SK-N-SH (cell line): ENCODE results near the gene DAPP1. TPM values are rescaled to one million over a fixed set of nuclear protein-coding genes. Genes with fewer than 3 reads are reported as not detected.

Experiments
- CTCF ChIA-PET: fragments of 300-600, 350-600 bp; formaldehyde crosslinking; extraction: SDS; loops from one replicate; lab custom pipeline; 2021; lab: Yijun Ruan, JAX
- POLR2A ChIA-PET: fragments of 350-600 bp; sonication (Branson Sonifier 250); formaldehyde crosslinking; extraction: SDS; loops from one replicate; lab custom pipeline; 2020; ENCODE audit warnings: antibody characterized with exemption, inconsistent platforms; lab: Yijun Ruan, JAX
- DNase-seq: peaks from one replicate; pipeline ENCODE4 v3.0.0; 2012
- H2AFZ ChIP-seq: fragments of 200-600 bp; sonication (generic); 2 replicates; pipeline ENCODE4 v1.8.1; 2016; ENCODE audit warnings: antibody characterized with exemption, mild to moderate bottlenecking, low read depth
- H3F3A ChIP-seq: fragments of 200-600 bp; sonication (generic); replicated peaks from 2 replicates; pipeline ENCODE3; 2016; ENCODE audit warnings: antibody characterized with exemption, mild to moderate bottlenecking; ENCODE audit not compliant: insufficient read depth
- H3K27ac ChIP-seq, 2 experiments: fragments of 200-500 bp in 1 of 2; fragments of 200-600 bp in 1 of 2; sonication (Bioruptor generic) in 1 of 2; sonication (generic), shearing (Covaris generic) in 1 of 2; 2 replicates each; pipeline versions ENCODE4 v1.5.1 to v1.6.1; 2014 to 2016; ENCODE audit warnings: low read depth in 2 of 2, inconsistent platforms in 1 of 2, low read length in 1 of 2, mild to moderate bottlenecking in 1 of 2, mixed read lengths in 1 of 2
- H3K27me3 ChIP-seq: fragments of 200-600 bp; sonication (generic), shearing (Covaris generic); 2 replicates; pipeline ENCODE4 v1.6.1; 2016; ENCODE audit warnings: mixed run types; ENCODE audit not compliant: insufficient read depth
- H3K36me3 ChIP-seq, 2 experiments: fragments of 200-500 bp in 1 of 2; fragments of 200-600 bp in 1 of 2; sonication (Bioruptor generic) in 1 of 2; sonication (generic) in 1 of 2; replicated peaks in 1 of 2; 2 replicates each; pipeline versions ENCODE3 to v1.5.1; 2014 to 2016; ENCODE audit warnings: low read length in 1 of 2, mild to moderate bottlenecking in 1 of 2; ENCODE audit not compliant: insufficient read depth in 2 of 2, control insufficient read depth in 1 of 2
- H3K4me1 ChIP-seq, 2 experiments: fragments of 200-500 bp in 1 of 2; fragments of 200-600 bp in 1 of 2; sonication (Bioruptor generic) in 1 of 2; sonication (generic), shearing (Covaris generic) in 1 of 2; 2 replicates each; pipeline versions ENCODE4 v1.5.1 to v1.6.1; 2014 to 2016; ENCODE audit warnings: low read depth in 1 of 2, low read length in 1 of 2, mixed run types in 1 of 2; ENCODE audit not compliant: insufficient read depth in 2 of 2, control insufficient read depth in 1 of 2
- H3K4me2 ChIP-seq: fragments of 200-600 bp; sonication (generic), shearing (Covaris generic); 2 replicates; pipeline ENCODE4 v1.6.1; 2017; ENCODE audit warnings: mixed run types
- H3K4me3 ChIP-seq, 2 experiments: fragments of 200-500 bp in 1 of 2; fragments of 200-600 bp in 1 of 2; sonication (Bioruptor generic) in 1 of 2; sonication (generic), shearing (Covaris generic) in 1 of 2; 2 replicates each; pipeline versions ENCODE4 v1.5.1 to v1.8.1; 2014 to 2016; ENCODE audit warnings: low read depth in 2 of 2, inconsistent platforms in 1 of 2, low read length in 1 of 2, mild to moderate bottlenecking in 1 of 2, mixed read lengths in 1 of 2, moderate library complexity in 1 of 2
- H3K79me2 ChIP-seq: fragments of 200-600 bp; sonication (generic); 2 replicates; pipeline ENCODE4 v1.8.1; 2017; ENCODE audit warnings: mild to moderate bottlenecking; ENCODE audit not compliant: insufficient read depth
- H3K9ac ChIP-seq: fragments of 200-600 bp; sonication (generic); 2 replicates; pipeline ENCODE4 v1.6.1; 2017; ENCODE audit warnings: mixed run types
- H3K9me2 ChIP-seq: fragments of 200-600 bp; sonication (generic); 2 replicates; pipeline ENCODE4 v1.6.1; 2017; ENCODE audit warnings: mixed run types
- H3K9me3 ChIP-seq: fragments of 200-600 bp; sonication (generic); 2 replicates; pipeline ENCODE4 v1.6.1; 2017; ENCODE audit warnings: mixed run types, mild to moderate bottlenecking, moderate library complexity
- H4K20me1 ChIP-seq: fragments of 200-600 bp; sonication (generic); 2 replicates; pipeline ENCODE4 v1.6.1; 2017; ENCODE audit warnings: mild to moderate bottlenecking, mixed run types; ENCODE audit not compliant: insufficient read depth
- CHD2 ChIP-seq: fragments of 150-350 bp; IDR thresholded peaks from 2 replicates; pipeline ENCODE4 v1.6.1; 2018; ENCODE audit warnings: low read length; ENCODE audit not compliant: partially characterized antibody
- CTCF ChIP-seq: fragments of 200-600 bp; sonication (generic); IDR thresholded peaks from 2 replicates; pipeline ENCODE4 v1.6.1; 2017; ENCODE audit warnings: antibody characterized with exemption, mild to moderate bottlenecking, moderate library complexity
- ELF1 ChIP-seq: IDR thresholded peaks from 2 replicates; pipeline ENCODE4 v1.4.0; 2012
- FOSL2 ChIP-seq: IDR thresholded peaks from 2 replicates; pipeline ENCODE4 v1.4.0; 2012; ENCODE audit warnings: low read depth, mild to moderate bottlenecking, moderate library complexity, borderline replicate concordance
- FOXM1 ChIP-seq: IDR thresholded peaks from 2 replicates; pipeline ENCODE4 v1.4.0; 2012; ENCODE audit warnings: low read depth, mild to moderate bottlenecking
- IRF3 ChIP-seq: fragments of 150-350 bp; IDR thresholded peaks from 2 replicates; pipeline ENCODE4 v1.6.1; 2016; ENCODE audit warnings: mild to moderate bottlenecking, low read depth, low read length
- JUND ChIP-seq: IDR thresholded peaks from 2 replicates; pipeline ENCODE4 v1.4.0; 2012
- MAX ChIP-seq: IDR thresholded peaks from 2 replicates; pipeline ENCODE4 v1.4.0; 2012; ENCODE audit warnings: low read depth
- NFIC ChIP-seq: IDR thresholded peaks from 2 replicates; pipeline ENCODE4 v1.4.0; 2012; ENCODE audit warnings: borderline replicate concordance
- NRF1 ChIP-seq: IDR thresholded peaks from 2 replicates; pipeline ENCODE4 v1.6.1; 2012; ENCODE audit warnings: low read depth, mild to moderate bottlenecking, low read length
- PBX3 ChIP-seq: IDR thresholded peaks from 2 replicates; pipeline ENCODE4; 2012
- RAD21 ChIP-seq: IDR thresholded peaks from 2 replicates; pipeline ENCODE4 v1.6.1; 2012; ENCODE audit warnings: mild to moderate bottlenecking, low read length
- RCOR1 ChIP-seq: fragments of 150-350 bp; IDR thresholded peaks from 2 replicates; pipeline ENCODE4 v1.6.1; 2017; ENCODE audit warnings: antibody characterized with exemption, low read length
- SMC3 ChIP-seq: IDR thresholded peaks from 2 replicates; pipeline ENCODE4 v1.6.1; 2012; ENCODE audit warnings: low read depth, low read length, improper control_type of control experiment
- TCF12 ChIP-seq: IDR thresholded peaks from 2 replicates; pipeline ENCODE4 v1.4.0; 2012
- USF2 ChIP-seq: fragments of 150-350 bp; IDR thresholded peaks from 2 replicates; pipeline ENCODE4 v1.6.1; 2017; ENCODE audit warnings: antibody characterized with exemption, low read length, low read depth, borderline replicate concordance
- YY1 ChIP-seq: IDR thresholded peaks from 2 replicates; pipeline ENCODE4 v1.4.0; 2012; ENCODE audit warnings: low read depth, mild to moderate bottlenecking
- WGBS: methylation state at CpG from one replicate; pipeline ENCODE4 v1.1.6; 2017; ENCODE audit warnings: low lambda C conversion rate; 5-methylcytosine and 5-hydroxymethylcytosine counted together
- polyA plus RNA-seq, 3 experiments: library from polyadenylated mRNA; depleted of rRNA; stranded (reverse); fragments of >200 nt; gene quantifications; 2 replicates each; pipeline ENCODE4 v1.2.3, GENCODE V29; 2012

DAPP1 gene
- polyA plus RNA-seq, 1 of the 3 experiments (the other 2 are of a cell fraction): not detected

- no peaks in the 10 kb centered on the region for H4K20me1 ChIP-seq
- H3K4me1 ChIP-seq: no peaks in the 10 kb centered on the region
- no peaks in the 10 kb centered on the region for H3K36me3 ChIP-seq
- no peaks in the 10 kb centered on the region for H3F3A ChIP-seq
- no peaks in the 10 kb centered on the region for H3K9me2 ChIP-seq
- no peaks in the 10 kb centered on the region for H3K79me2 ChIP-seq
- H2AFZ ChIP-seq: no peak overlapping the region
- TF ChIP-seq JUND (no peak), SMC3 (no peak), TCF12 (no peak), PBX3 (no peak), NFIC (no peak), ELF1 (no peak), RCOR1 (no peak), NRF1 (no peak), IRF3 (no peak)
- H3K27ac ChIP-seq: no peak overlapping the region
- CTCF ChIA-PET: interaction anchor here (0.6 to 3.0 kb wide), 34 partner anchors 9 to 344 kb away, joined by 3 to 25 read pairs (median 4); partner anchors contain the start of genes LAMTOR3 and TRMT10A
- POLR2A ChIA-PET: interaction anchor here (1.2 kb wide), 1 partner anchor 244 kb away, joined by 4 read pairs; the partner anchor contains the start of gene TRMT10A
- WGBS: 70% methylated on average over 4 of the region's 4 CpGs
- no peak overlapping the region for H3K4me3 ChIP-seq
- no peaks in the 10 kb centered on the region for H3K9me3 ChIP-seq
- H3K4me2 ChIP-seq: no peak overlapping the region
- no peak overlapping the region for H3K9ac ChIP-seq
- peaks cover 14% of the 10 kb centered on the region; the same call in 1 of the 2 replicates for H3K27me3 ChIP-seq
- no peak for DNase-seq
These were observed 9.0 kb upstream of the DAPP1 start for GRCh38 chr4:99807666-99808065.

GRCh38 chr4:99808260-99808857 is 8.3 kb upstream of the DAPP1 start:
- WGBS: 31% methylated on average over 13 of the region's 13 CpGs
- Histone ChIP-seq H2AFZ (no peak overlapping the region), H4K20me1 (no peaks in the 10 kb centered on the region), H3K9me2 (no peaks in the 10 kb centered on the region), H3K36me3 (no peaks in the 10 kb centered on the region), H3K4me2 (no peak overlapping the region), H3K4me1 (no peaks in the 10 kb centered on the region), H3K4me3 (no peak overlapping the region), H3F3A (no peaks in the 10 kb centered on the region), H3K79me2 (no peaks in the 10 kb centered on the region), H3K9ac (no peak overlapping the region), H3K27me3 (peaks cover 14% of the 10 kb centered on the region; the same call in 1 of the 2 replicates), H3K9me3 (no peaks in the 10 kb centered on the region), H3K27ac (no peak overlapping the region)
- TF ChIP-seq USF2: no peak
- TF ChIP-seq SMC3: peak; percentile 74
- TF ChIP-seq CHD2: no peak
- no peak for TF ChIP-seq FOXM1
- TF ChIP-seq RCOR1: no peak
- TF ChIP-seq CTCF: peak; percentile 71
- TF ChIP-seq FOSL2: no peak
- no peak for TF ChIP-seq YY1
- no peak for TF ChIP-seq MAX
- TF ChIP-seq RAD21: peak; percentile 81
- POLR2A ChIA-PET: interaction anchor here (1.2 kb wide), 1 partner anchor 245 kb away, joined by 4 read pairs; the partner anchor contains the start of gene TRMT10A
- CTCF ChIA-PET: interaction anchor here (0.6 to 3.0 kb wide), 36 partner anchors 9 to 345 kb away, joined by 3 to 25 read pairs (median 4); partner anchors contain the start of genes LAMTOR3 and TRMT10A
- DNase-seq: peak; percentile 57
